Hepatocyte (in vitro differentiated cells): ENCODE data around the gene IGFBPL1.

Source experiments
- CTCF ChIP-seq: fragments of 200-600 bp; sonication (generic); IDR thresholded peaks from 2 replicates; pipeline ENCODE4 v1.5.1; 2016; ENCODE audit warnings: antibody characterized with exemption, mild to moderate bottlenecking; ENCODE audit not compliant: poor library complexity
- EZH2 ChIP-seq: fragments of 200-600 bp; sonication (generic); IDR thresholded peaks from 2 replicates; pipeline ENCODE4 v1.6.1; 2016; ENCODE audit warnings: antibody characterized with exemption, mild to moderate bottlenecking, borderline replicate concordance
- EZH2phosphoT487 ChIP-seq: fragments of 200-600 bp; sonication (generic); IDR thresholded peaks from one replicate; pipeline ENCODE4 v1.6.1; 2018; ENCODE audit warnings: antibody characterized with exemption, mild to moderate bottlenecking, low read depth, moderate library complexity; ENCODE audit not compliant: unreplicated experiment, severe bottlenecking

GRCh38 chr9:38372762-38373619, 51.3 kb downstream of the IGFBPL1 start:
- TF ChIP-seq CTCF (no peak), EZH2 (no peak), EZH2phosphoT487 (no peak)
